CD4-positive, alpha-beta T cell treated with Interleukin-15 for 1 hour (primary cell): ENCODE measurements around the gene HBS1L.

Experiments
- DNase-seq: peaks from one replicate; pipeline ENCODE4 v3.0.0-alpha.2; 2020

HBS1L gene

DNA sequence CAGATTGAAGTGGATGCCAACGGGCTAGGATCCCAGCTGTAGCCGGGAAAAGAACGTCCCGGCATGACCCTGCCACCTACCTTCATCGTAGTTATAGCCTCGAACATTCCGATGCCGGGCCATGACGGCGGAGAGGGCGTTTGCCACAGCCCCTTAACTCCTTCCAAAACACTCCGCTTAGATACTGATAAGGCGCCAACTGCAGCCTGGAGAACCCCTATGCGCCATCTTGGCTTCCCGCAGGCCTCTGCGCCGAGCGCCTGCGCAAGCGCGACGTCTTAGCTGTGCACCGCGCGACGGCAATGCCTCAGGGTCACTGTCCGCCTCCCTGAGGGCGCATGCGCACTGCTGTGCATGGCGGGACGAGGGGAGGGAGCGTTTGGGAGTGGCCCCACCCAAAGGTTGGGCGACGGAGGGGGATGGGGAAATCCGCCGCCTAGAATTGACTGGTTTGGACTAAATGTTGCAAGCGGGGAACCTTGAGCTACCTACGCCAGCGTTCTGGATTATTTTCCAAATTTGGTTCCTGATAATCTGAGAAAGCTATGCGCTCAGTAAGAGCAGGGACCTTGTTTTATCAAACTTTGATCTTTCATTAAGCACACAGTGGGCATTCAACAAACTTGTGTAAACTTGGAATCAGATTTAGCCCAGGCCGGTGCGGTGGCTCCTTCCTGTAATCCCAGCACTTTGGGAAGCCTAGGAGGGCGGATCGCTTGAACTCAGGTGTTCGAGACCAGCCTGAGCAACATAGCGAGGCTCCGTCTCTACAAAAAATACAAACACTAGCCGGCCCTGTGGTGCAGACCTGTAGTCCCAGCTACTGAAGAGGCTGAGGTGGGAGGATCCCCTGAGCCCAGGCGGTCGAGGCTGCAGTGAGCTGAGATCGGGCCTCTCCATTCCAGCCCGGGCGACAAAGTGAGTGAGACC lies at the start of gene HBS1L:
Gene HBS1L (minus strand): TSS at position 254 of the 930 bp plus-strand sequence. CDS start 131 bp downstream, at position 123.
- DNase-seq = peak; percentile 99

DNA sequence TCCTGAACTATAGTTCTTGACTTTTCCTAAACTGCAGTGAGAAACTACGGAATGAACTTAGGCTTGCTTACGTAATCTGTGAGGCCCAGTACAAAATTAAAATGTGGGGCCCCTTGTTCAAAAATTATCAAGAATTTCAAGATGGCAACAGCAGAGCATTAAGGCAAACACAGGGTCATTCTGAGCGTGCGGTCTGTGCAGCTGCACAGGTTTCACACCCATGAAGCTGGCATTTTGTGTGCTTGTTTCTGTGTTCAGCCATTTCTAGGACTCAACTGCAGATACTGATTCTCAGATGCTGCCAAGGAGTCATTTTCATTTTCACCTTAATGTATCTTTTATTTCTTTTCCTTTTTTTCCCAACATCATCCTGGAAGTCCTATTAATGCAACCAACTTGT lies 49.6 kb upstream of the HBS1L start:
- DNase-seq = no peak

DNA sequence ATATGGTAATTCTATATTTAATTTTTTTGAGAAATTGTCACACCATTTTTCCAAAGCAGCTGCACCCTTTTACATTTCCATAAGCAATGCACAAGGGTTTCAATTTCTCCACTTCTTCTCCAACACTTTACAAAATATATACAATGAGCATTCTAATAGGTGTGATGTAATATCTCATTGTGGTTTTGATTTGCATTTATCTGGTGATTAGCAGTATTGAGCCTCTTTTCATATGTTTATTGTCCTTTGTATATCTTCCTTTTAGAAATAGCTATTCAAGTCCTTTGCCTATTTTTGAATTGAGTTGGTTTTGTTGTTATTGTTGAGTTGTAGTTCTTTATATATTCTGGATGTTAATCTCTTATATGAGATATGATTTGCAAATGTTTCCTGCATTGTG lies 47.6 kb upstream of the HBS1L start:
- no peak for DNase-seq

GRCh38 chr6:135097172-135097571 lies 42.5 kb upstream of the HBS1L start:
- DNase-seq = no peak

GRCh38 chr6:135096403-135097130 lies 41.9 kb upstream of the HBS1L start:
- DNase-seq = no peak

GRCh38 chr6:135095716-135096115 lies 41.1 kb upstream of the HBS1L start:
- DNase-seq = no peak

DNA sequence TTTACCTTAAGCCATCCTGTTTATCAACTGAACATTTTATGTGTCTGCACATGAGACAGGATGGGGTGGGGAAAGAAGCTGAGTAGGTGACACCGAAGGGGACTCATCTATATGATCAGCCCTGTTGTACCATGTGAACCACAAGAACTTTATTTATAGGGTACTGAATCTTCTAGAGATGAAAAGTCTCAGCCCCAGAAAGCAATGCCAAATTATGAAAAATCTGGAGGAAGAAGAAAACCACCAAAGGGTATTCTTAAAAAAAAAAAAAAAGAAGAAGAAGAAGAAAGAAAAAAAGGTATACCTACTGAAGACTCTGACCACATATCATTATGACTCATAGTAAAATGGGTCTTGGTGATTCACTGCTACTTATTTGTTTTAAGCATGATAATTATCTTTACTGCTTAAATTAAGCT lies 39.8 kb upstream of the HBS1L start:
- DNase-seq = peak; percentile 37

DNA sequence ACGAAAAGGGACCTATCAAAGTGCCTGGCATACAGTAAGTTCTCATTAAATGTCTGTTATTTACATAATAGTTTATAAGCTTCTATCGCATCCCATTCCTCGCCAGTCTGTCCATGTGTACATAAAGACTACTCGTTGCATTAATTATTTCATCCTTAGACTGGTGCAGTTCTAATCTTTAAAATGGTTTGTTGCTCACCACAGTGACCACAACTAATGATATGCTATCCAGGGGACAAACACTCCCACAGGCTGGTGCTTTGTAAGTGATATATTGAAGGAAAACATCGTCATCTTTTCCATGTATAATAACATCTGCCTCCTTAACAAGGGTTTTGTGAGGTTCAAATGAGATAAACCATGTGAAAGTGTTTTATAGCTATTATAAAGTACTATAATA lies 39.0 kb upstream of the HBS1L start:
- DNase-seq = no peak

DNA sequence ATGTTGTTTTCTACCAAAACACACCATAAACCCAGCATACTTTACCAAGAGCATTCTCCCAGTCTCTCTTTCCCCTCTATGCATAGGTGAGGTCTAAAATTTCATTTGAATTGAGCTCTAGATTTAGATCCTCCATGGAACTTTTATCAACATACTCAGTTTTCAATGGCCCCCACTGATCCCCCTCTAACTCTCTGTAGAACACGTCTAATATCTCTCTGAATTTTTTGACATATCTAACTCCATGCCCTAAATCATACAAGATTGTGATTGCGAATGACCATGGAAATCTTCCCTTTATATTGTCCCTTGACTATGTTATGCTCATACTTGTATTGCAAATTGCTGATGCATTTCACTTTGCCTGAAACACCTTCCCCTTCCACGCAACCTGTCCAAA lies 38.1 kb upstream of the HBS1L start:
- DNase-seq = no peak

GRCh38 chr6:135090819-135091218 lies 36.2 kb upstream of the HBS1L start:
- no peak for DNase-seq

GRCh38 chr6:135089901-135090300 lies 35.3 kb upstream of the HBS1L start:
- no peak for DNase-seq

GRCh38 chr6:135088818-135089809 lies 34.5 kb upstream of the HBS1L start:
- DNase-seq = no peak

GRCh38 chr6:135088281-135088680 lies 33.7 kb upstream of the HBS1L start:
- DNase-seq = no peak

GRCh38 chr6:135087803-135088202 lies 33.2 kb upstream of the HBS1L start:
- DNase-seq = peak; percentile 63

DNA sequence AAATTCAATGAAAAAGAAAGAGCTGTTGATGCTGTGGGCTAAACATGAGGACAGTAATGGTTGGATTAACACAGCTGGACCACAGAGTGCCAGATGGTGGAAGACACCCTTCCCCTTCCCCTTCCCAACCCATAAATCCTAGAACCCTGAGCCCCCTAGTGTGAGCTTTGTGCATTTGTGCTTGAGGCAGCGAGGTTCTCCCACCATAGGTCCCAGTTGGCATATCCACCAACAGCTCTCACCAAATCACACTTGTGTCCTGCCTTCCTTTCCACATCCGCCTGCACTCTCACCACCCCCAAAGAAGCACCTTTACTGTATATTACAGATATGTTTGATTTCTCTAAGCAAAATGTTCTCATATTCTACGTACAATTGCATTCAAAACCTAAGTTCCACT lies 32.8 kb upstream of the HBS1L start:
- DNase-seq = peak; percentile 17

DNA sequence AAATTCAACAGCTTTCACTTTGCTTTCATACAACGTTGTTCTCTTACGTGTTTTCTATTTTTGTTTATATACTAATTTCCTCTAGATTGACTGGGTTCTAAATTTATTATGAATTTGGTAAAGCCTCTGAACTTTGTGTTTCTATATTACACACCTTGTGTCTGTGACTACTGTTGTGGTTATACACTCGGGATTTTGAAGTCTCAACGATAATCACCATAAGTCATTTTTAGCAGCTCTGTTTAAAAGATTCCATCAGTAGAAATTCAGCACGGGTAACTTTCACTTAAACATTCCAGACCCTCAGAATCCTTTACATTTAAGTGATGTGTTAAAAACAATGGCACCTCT lies 31.8 kb upstream of the HBS1L start:
- no peak for DNase-seq

DNA sequence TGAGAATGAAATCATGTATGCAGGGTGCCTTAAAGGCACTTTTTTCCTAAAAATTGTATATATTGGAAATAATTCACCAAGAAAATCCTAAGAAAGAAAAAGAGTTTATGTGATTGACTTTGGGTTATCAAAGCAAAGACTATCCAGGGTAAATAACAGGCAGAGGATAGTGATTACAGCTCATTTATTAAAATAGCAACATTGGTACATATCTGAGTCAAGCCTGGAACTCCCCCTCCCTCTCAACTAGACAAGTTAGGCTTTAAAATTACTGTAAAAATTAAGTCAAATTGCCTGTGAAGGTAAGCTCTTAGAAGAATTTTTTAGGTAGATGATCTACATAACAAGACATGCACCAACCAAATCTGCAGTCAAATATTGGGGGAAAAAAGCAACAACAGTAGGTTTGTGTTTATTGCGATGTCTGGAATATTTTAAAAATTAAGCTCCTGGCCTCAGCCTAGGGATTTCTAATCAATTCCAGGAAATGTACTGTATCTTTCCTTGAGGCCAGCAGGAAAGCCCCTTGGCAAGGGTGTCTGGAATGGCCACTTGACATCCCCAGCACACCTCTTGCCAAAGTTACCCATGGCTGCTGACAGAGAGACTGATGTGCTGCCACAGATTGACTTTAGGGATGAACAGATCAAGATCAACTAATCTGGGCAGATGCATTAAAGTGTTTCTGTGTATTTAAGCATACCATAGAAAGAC lies 31.2 kb upstream of the HBS1L start:
- DNase-seq = no peak

DNA sequence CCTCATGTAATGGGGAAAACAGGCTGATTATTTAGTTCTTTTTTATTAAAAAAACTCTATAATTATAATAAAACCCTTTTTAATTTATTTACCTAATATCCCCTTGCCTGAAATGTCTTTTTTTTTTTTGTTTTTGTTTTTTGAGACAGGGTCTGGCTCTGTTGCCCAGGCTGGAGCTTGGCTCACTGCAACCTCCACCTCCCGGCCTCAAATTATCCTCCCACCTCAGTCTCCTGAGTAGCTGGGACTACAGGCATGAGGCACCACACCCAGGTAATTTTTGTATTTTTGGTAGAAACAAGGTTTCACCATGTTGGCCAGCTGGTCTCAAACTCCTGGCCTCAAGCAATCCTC lies 30.3 kb upstream of the HBS1L start:
- no peak for DNase-seq

DNA sequence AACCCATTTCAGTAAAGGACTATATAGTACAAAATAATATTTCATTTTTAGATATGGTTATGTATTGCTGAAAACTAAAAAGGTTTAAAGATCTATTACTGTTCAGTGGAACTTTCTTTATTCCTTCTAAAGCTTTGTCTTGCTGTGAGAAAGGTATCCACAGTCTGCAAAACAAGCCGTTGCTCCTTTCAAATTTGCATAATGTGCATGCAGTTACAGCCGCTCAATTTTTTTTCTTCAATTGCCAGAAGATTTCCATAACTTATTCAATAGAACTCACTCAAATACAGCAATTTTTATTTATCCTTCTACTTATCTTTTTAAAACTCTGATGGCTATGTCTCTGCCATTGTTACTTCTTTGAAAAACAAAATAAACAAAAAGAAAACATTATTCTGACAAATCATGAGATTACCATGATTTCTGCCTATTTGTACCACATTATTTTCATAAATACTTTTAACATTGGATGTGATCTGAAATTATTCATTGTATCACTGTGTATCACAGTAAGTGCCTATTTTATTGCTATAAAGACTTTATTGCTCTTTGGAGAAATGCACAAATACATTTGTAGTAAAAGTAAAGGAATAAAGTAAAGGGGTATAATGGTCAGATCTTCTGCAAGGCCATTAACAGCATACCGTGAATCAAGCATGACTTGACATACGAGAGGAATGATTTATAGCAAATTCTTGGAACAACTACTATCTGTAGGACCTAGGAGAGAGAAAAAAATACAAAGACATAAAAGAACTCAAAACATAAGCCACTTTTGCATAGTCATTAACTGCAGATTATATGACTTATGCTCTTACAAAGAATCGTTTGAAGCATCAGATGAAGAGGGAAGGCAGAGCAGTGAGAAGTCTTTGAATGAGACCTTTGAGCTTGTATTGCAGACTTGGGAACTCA lies 29.6 kb upstream of the HBS1L start:
- no peak for DNase-seq

DNA sequence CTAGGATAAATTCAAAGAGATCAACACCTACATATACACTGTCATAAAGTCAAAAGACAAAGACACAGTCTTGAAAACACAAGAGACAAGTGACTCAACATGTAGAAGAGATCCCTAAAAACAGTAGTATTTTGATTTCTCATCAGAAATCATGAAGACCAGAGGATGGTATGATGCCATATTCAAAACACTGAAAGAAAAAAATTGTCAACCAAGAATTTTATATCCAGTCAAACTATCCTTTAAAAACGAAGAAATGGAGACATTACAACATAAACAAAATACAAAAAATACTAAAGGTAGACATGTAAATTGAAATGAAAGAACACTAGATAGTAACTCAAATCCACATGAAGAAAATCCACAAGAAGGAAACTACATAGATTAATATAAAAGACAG lies 27.3 kb upstream of the HBS1L start:
- DNase-seq = no peak

GRCh38 chr6:135075018-135075417 lies 20.4 kb upstream of the HBS1L start:
- no peak for DNase-seq
